Astrocyte of the cerebellum (primary cell): ENCODE data around the gene NMB.

Experiments
- DNase-seq: peaks from one replicate; pipeline ENCODE4 v3.0.0-alpha.2; 2011; ENCODE audit warnings: low read depth
- H3K4me3 ChIP-seq: 2 replicates; pipeline ENCODE4 v1.5.1; 2011; ENCODE audit warnings: mild to moderate bottlenecking, low read depth, low read length, moderate library complexity
- in situ Hi-C: cut with HindIII; loops from 2 replicates; pipeline ENCODE4 v1.10.0; 2017; ENCODE audit warnings: low sequenced_read_pairs
- TF ChIP-seq, protein P1 (sequence below): IDR thresholded peaks from 2 replicates; pipeline ENCODE4 v1.5.1; 2012; ENCODE audit warnings: low read length, low read depth, moderate library complexity, mild to moderate bottlenecking; ENCODE audit errors: missing control alignments

The NMB gene

DNA sequence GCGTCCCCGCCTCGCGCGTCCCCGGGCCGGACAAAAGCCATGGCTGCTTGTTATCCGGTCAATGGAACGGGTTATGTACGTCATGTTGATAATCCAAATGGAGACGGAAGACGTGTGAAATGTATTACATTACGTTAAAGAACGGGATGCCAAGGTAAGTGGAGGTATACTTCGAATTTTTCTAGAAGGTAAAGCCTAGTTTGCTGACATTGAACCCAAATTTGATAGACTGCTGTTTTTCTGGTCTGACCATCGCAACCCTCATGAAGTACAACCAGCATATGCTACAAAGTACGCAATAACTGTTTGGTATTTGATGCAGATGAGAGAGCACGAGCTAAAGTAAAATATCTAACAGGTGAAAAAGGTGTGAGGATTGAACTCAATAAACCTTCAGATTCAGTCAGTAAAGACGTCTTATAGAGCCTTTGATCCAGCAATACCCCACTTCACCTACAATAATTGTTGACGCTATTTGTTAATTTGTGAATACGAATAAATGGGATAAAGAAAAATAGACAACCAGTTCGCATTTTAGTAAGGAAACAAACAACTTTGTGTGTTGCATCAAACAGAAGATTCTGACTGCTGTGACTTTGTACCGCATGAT, 23.7 kb downstream of the NMB start:
- TF ChIP-seq, protein P1, sequence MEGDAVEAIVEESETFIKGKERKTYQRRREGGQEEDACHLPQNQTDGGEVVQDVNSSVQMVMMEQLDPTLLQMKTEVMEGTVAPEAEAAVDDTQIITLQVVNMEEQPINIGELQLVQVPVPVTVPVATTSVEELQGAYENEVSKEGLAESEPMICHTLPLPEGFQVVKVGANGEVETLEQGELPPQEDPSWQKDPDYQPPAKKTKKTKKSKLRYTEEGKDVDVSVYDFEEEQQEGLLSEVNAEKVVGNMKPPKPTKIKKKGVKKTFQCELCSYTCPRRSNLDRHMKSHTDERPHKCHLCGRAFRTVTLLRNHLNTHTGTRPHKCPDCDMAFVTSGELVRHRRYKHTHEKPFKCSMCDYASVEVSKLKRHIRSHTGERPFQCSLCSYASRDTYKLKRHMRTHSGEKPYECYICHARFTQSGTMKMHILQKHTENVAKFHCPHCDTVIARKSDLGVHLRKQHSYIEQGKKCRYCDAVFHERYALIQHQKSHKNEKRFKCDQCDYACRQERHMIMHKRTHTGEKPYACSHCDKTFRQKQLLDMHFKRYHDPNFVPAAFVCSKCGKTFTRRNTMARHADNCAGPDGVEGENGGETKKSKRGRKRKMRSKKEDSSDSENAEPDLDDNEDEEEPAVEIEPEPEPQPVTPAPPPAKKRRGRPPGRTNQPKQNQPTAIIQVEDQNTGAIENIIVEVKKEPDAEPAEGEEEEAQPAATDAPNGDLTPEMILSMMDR, result no peak
- in situ Hi-C loops, result no loop called here
- peak overlapping the region; percentile 56 for H3K4me3 ChIP-seq
- no peak for DNase-seq

DNA sequence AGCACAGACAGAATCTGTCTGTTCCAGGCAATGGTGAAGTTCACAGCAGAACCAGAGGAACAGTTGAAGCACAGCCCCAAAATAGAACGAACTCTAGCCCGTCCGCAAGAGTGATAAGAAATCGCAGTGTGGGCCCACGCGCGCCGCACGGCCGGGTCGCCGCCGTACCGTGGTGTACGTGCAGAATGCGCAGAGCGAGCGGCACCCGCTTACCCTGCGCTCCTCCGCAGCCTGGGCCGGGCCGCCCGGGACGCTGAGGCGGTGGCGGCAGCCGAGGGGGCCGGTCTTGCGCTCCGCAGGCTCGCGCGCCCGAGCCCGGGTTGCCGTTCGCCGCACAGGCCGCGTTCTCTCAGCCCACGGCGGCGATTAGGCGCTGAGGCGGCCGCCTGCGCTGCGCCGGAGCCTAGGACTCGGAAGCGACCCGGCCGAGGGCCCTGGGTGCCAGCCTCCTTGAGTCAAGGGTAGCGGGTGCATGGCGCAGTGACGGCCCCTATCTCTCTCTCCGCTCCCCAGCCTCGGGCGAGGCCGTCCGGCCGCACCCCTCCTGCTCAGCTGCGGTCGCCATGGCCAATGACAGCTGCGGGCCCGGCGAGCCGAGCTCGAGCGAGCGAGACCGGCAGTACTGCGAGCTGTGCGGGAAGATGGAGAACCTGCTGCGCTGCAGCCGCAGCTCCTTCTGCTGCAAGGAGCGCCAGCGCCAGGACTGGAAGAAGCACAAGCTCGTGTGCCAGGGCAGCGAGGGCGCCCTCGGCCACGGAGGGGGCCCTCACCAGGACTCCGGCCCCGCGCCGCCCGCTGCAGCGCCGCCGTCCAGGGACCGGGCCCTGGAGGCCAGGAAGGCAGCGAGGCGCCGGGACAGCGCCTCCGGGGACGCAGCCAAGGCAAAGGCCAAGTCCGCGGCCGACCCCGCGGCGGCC, 24.4 kb downstream of the NMB start:
- peak overlapping the region; percentile 56 for H3K4me3 ChIP-seq
- in situ Hi-C loops, result no loop called here

DNA sequence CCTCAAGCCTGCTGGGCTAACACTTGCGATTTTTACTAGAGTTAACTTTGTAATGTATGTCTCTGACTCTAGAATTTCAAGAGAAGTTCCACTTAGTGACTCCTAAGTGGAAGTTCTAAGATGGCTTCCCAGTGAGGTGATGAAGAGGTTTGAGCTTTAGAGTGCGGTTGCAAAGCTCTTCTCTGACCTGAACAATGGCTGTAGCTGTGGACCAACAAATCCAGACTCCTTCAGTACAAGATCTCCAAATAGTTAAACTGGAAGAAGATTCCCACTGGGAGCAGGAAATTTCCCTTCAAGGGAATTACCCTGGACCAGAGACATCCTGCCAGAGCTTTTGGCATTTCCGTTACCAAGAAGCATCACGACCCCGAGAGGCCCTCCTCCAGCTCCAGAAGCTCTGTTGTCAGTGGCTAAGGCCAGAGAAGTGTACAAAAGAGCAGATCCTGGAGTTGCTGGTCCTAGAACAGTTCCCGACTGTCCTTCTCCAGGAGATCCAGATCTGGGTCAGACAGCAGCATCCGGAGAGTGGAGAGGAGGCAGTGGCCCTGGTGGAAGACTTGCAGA, 26.2 kb downstream of the NMB start:
- H3K4me3 ChIP-seq, result peak overlapping the region; percentile 56
- TF ChIP-seq, protein P1, result no peak
- in situ Hi-C loops, result no loop called here
- no peak for DNase-seq

More for the DNA sequence above, 24.4 kb downstream of the NMB start:
- TF ChIP-seq, protein P1, result no peak
- DNase-seq, result peak; percentile 26

DNA sequence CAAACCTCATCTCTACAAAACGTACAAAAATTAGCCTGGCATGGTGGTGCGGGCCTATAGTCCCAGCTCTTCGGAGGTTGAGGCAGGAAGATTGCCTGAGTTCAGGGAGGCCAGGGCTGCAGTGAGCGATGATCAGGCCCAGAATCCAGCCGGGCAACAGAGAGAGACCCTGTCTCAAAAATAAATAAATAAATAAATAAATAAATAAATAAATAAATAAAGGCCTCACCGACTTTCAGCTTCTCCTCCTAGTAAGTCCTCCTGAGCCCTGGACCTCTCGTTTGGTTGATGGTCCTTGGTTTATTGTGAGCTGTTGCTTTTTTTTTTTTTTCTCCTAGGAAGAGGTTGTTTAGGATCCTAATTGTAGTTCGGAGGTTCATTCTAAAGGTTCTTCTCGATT, 29.0 kb downstream of the NMB start:
- TF ChIP-seq, protein P1, result no peak
- in situ Hi-C loops, result no loop called here
- no peak overlapping the region for H3K4me3 ChIP-seq
- no peak for DNase-seq

DNA sequence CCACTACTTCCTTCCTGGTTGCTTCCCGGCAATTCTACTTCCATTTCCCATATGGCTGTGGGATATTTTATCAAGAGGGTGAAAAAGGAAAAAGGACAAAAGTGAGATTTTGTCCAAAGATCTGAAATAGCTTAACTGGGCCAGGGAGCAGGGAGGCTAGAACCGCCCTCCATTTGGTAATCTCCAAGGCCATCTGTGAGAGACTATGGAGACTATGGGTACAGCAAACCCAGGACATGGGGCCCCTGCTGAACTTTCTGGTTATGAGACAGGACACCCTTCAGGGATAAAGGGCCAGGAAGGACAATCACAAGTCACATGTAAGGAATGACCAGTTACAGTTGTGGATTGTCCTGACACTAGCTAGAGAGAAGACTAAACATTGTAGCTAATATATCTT, 32.9 kb downstream of the NMB start:
- TF ChIP-seq, protein P1, result no peak
- in situ Hi-C loops, result no loop called here
- DNase-seq, result no peak
- H3K4me3 ChIP-seq, result no peak overlapping the region

DNA sequence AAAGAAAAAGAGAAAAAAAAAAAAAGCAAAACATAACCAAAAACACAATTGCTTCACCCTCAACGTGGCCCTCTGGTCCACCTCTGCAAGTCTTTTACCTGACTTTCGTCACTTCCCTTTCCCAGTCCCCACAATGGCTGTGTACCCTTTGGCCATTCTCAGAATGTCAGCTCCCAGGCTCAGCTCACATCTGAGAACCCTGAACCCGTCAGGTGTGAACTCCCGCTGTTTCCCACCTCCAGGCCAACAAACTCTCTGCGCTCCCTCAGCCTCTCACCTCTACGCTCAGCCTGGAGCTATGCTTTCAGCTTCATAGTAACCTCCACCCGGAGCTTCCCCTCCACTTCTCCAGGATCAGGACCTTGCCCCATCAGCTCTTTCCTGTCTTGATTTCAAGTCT, 33.6 kb downstream of the NMB start:
- DNase-seq, result no peak
- TF ChIP-seq, protein P1, result no peak
- in situ Hi-C loops, result no loop called here
- no peak overlapping the region for H3K4me3 ChIP-seq
